H4 (cell line): Measurements from ENCODE around the gene DARS1. TPM values are rescaled to one million over a fixed set of nuclear protein-coding genes. Genes with fewer than 3 reads are reported as not detected.
"Not testable (repeated sequence)": the region's sequence is repeated elsewhere in the genome, so short reads cannot be mapped to it uniquely, and the experiment has no call there.

ENCODE experiments used
- DNase-seq: peaks from one replicate; pipeline ENCODE4 v3.0.0-alpha.2; 2015; ENCODE audit warnings: low spot score
- total RNA-seq: library from RNA; depleted of rRNA; stranded (reverse); fragments of >200 nt; shearing (Covaris generic); gene quantifications from 2 replicates; pipeline ENCODE4 v1.2.3, GENCODE V29; 2014; rRNA removed

The DARS1 gene
- total RNA-seq, 1 experiment from 2014 or later: 100 TPM

- DNase-seq: no peak
Measured at GRCh38 chr2:135885709-135886108, 99.7 kb downstream of the DARS1 start.

- DNase-seq: no peak
Measured at GRCh38 chr2:135882415-135882814, 103.0 kb downstream of the DARS1 start.

GRCh38 chr2:135876770-135877169 is 108.7 kb downstream of the DARS1 start:
- DNase-seq: not testable (repeated sequence)

- peak; percentile 98 for DNase-seq
Measured at GRCh38 chr2:135876066-135876711, 109.2 kb downstream of the DARS1 start, which contains the start of gene MCM6. MCM6 (minus strand) TSS chr2:135876443; CDS start chr2:135876365, 78 bp downstream.

GRCh38 chr2:135875491-135876065 is 109.8 kb downstream of the DARS1 start:
- DNase-seq: peak; percentile 58

GRCh38 chr2:135874777-135875365 is 110.6 kb downstream of the DARS1 start:
- DNase-seq: no peak

- no peak for DNase-seq
Measured at GRCh38 chr2:135870571-135870970, 114.9 kb downstream of the DARS1 start.

GRCh38 chr2:135863233-135863632 is 122.2 kb downstream of the DARS1 start:
- no peak for DNase-seq

GRCh38 chr2:135862718-135863117 is 122.7 kb downstream of the DARS1 start:
- DNase-seq: no peak

Other genes starting within 250 kb of the DARS1 start
- 24.2 and 31.4 TPM in 2 replicates for gene UBXN4, start 243.8 kb downstream of the DARS1 start, total RNA-seq
- 0.14 and 0.66 TPM in 2 replicates for gene LCT, start 148.4 kb downstream of the DARS1 start, total RNA-seq
- gene MCM6, start 109.2 kb downstream of the DARS1 start, total RNA-seq: 23.6 and 31.1 TPM in 2 replicates
- gene CXCR4, start 132.5 kb upstream of the DARS1 start, total RNA-seq: 0.06 TPM in 1 of 2 replicates, not detected in the other